Hepatocyte (in vitro differentiated cells): Measurements from ENCODE around the gene PKLR. TPM values are rescaled to one million over a fixed set of nuclear protein-coding genes. Genes with fewer than 3 reads are reported as not detected.

Experiments
- DNase-seq: peaks from one replicate; pipeline ENCODE4 v3.0.0-alpha.2; 2016; ENCODE audit warnings: low spot score
- H2AFZ ChIP-seq: fragments of 200-600 bp; sonication (generic); 2 replicates; pipeline ENCODE4 v1.6.0; 2016; ENCODE audit warnings: antibody characterized with exemption, mild to moderate bottlenecking
- H3K27ac ChIP-seq: fragments of 200-600 bp; sonication (generic); 2 replicates; pipeline ENCODE4 v1.5.1; 2016; ENCODE audit warnings: mild to moderate bottlenecking
- H3K27me3 ChIP-seq: fragments of 200-600 bp; sonication (generic); 2 replicates; pipeline ENCODE4 v1.6.1; 2016
- H3K36me3 ChIP-seq: fragments of 200-600 bp; sonication (generic); replicated peaks from 2 replicates; pipeline ENCODE4 v1.5.1; 2016; ENCODE audit warnings: low read depth; ENCODE audit not compliant: insufficient read depth
- H3K4me1 ChIP-seq: fragments of 200-600 bp; sonication (generic); 2 replicates; pipeline ENCODE4 v1.5.1; 2016; ENCODE audit warnings: mild to moderate bottlenecking, moderate library complexity; ENCODE audit not compliant: insufficient read depth
- H3K4me2 ChIP-seq: fragments of 200-600 bp; sonication (generic); 2 replicates; pipeline ENCODE4 v1.6.0; 2016
- H3K4me3 ChIP-seq: fragments of 200-600 bp; sonication (generic); 2 replicates; pipeline ENCODE4 v1.5.1; 2016; ENCODE audit warnings: mild to moderate bottlenecking
- H3K79me2 ChIP-seq: fragments of 200-600 bp; sonication (generic); 2 replicates; pipeline ENCODE4 v1.6.0; 2017; ENCODE audit warnings: mild to moderate bottlenecking
- H3K9me2 ChIP-seq: fragments of 200-600 bp; sonication (generic); replicated peaks from 2 replicates; pipeline ENCODE4 v1.6.0; 2017; ENCODE audit warnings: mild to moderate bottlenecking; ENCODE audit not compliant: insufficient read depth
- H3K9me3 ChIP-seq: fragments of 200-600 bp; sonication (generic); 2 replicates; pipeline ENCODE4 v1.5.1; 2016; ENCODE audit warnings: low read depth, mild to moderate bottlenecking
- H4K20me1 ChIP-seq: fragments of 200-600 bp; sonication (generic); 2 replicates; pipeline ENCODE4 v1.6.0; 2016; ENCODE audit warnings: mild to moderate bottlenecking; ENCODE audit not compliant: insufficient read depth, poor library complexity, severe bottlenecking
- CTCF ChIP-seq: fragments of 200-600 bp; sonication (generic); IDR thresholded peaks from 2 replicates; pipeline ENCODE4 v1.5.1; 2016; ENCODE audit warnings: antibody characterized with exemption, mild to moderate bottlenecking; ENCODE audit not compliant: poor library complexity
- EZH2 ChIP-seq: fragments of 200-600 bp; sonication (generic); IDR thresholded peaks from 2 replicates; pipeline ENCODE4 v1.6.1; 2016; ENCODE audit warnings: antibody characterized with exemption, mild to moderate bottlenecking, borderline replicate concordance
- EZH2phosphoT487 ChIP-seq: fragments of 200-600 bp; sonication (generic); IDR thresholded peaks from one replicate; pipeline ENCODE4 v1.6.1; 2018; ENCODE audit warnings: antibody characterized with exemption, mild to moderate bottlenecking, low read depth, moderate library complexity; ENCODE audit not compliant: unreplicated experiment, severe bottlenecking
- WGBS: methylation state at CpG from one replicate; pipeline ENCODE4 v1.1.6; 2016; ENCODE audit warnings: low lambda C conversion rate; ENCODE audit errors: missing lambda C conversion rate; 5-methylcytosine and 5-hydroxymethylcytosine counted together
- polyA plus RNA-seq: library from polyadenylated mRNA; unstranded; fragments of >200 nt; fragmentation: Nextera tagmentation; extraction: Ambion mirVana; gene quantifications from 2 replicates; pipeline ENCODE4 v1.2.1, GENCODE V29; 2016
- total RNA-seq: library from RNA; depleted of rRNA; stranded (reverse); fragments of >200 nt; gene quantifications from 2 replicates; pipeline ENCODE4 v1.2.3, GENCODE V29; 2014

Gene PKLR
- total and polyA plus RNA-seq, 2 experiments from 2014 or later = 10.9 to 13.3 TPM

- H3K9me2 ChIP-seq = no peaks in the 10 kb centered on the region
- H3K9me3 ChIP-seq = no peaks in the 10 kb centered on the region
- 94% methylated on average over 8 of the region's 8 CpGs for WGBS
- no peak overlapping the region for H3K27ac ChIP-seq
- H3K79me2 ChIP-seq = peaks cover 53% of the 10 kb centered on the region
- H3K4me1 ChIP-seq = peaks cover 28% of the 10 kb centered on the region
- H3K4me2 ChIP-seq = no peak overlapping the region
- no peak overlapping the region for H3K4me3 ChIP-seq
- no peak overlapping the region for H2AFZ ChIP-seq
- H3K27me3 ChIP-seq = no peaks in the 10 kb centered on the region
- no peak for DNase-seq
- peaks cover 3% of the 10 kb centered on the region for H4K20me1 ChIP-seq
- no peak for TF ChIP-seq EZH2phosphoT487
- TF ChIP-seq EZH2 = no peak
- TF ChIP-seq CTCF = no peak
- H3K36me3 ChIP-seq = no peaks in the 10 kb centered on the region
Measured at GRCh38 chr1:155313261-155313660, 12.0 kb upstream of the PKLR start.

DNA sequence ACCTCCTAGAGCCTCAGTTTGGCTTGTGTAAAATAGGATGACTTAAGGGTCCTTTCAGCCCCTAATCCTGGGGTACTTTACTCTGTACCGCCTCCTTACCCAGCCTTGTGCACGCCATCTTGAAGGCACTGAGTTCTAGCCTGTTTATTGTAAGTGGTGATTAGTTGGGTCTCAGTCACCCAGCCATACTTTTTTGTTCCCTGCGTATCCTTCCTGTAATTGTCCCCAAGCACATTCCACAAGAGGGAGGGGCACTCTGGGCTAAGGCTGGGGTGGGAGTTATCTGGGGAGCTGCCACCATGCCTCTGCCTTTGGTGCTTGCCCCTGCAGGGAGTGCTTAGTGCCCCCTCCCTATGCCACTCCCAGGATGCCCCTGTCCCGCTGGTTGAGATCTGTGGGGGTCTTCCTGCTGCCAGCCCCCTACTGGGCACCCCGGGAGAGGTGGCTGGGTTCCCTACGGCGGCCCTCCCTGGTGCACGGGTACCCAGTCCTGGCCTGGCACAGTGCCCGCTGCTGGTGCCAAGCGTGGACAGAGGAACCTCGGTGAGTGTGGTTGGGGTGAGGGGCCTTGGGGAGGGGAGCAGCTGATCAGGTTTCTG lies 8.3 kb upstream of the PKLR start:
- Histone ChIP-seq H3K9me2 (no peaks in the 10 kb centered on the region), H3K27ac (peak overlapping the region; percentile 92), H3K9me3 (no peaks in the 10 kb centered on the region), H3K27me3 (no peaks in the 10 kb centered on the region), H3K4me1 (peaks cover 17% of the 10 kb centered on the region), H4K20me1 (peaks cover 3% of the 10 kb centered on the region), H2AFZ (no peak overlapping the region), H3K36me3 (no peaks in the 10 kb centered on the region), H3K79me2 (peaks cover 48% of the 10 kb centered on the region), H3K4me3 (peak overlapping the region; percentile 72), H3K4me2 (peak overlapping the region; percentile 97)
- peak; percentile 56 for DNase-seq
- no peak for TF ChIP-seq EZH2phosphoT487
- no peak for TF ChIP-seq CTCF
- no peak for TF ChIP-seq EZH2
- 43% methylated on average over 11 of the region's 11 CpGs for WGBS

- H3K4me2 ChIP-seq = peak within 1 kb of the TSS; percentile 97
- H3K4me1 ChIP-seq = peaks cover 17% of the 10 kb centered on the region
- peaks cover 3% of the 10 kb centered on the region for H4K20me1 ChIP-seq
- peak; percentile 98 for DNase-seq
- no peak for TF ChIP-seq CTCF
- TF ChIP-seq EZH2 = no peak
- no peak for TF ChIP-seq EZH2phosphoT487
- H3K9me3 ChIP-seq = no peaks in the 10 kb centered on the region
- no peaks in the 10 kb centered on the region for H3K9me2 ChIP-seq
- no peaks in the 10 kb centered on the region for H3K27me3 ChIP-seq
- peak within 1 kb of the TSS; percentile 3 for H2AFZ ChIP-seq
- peak within 1 kb of the TSS; percentile 72 for H3K4me3 ChIP-seq
- H3K36me3 ChIP-seq = no peaks in the 10 kb centered on the region
- H3K79me2 ChIP-seq = peaks cover 41% of the 10 kb centered on the region
- under 1% methylated on average over 50 of the region's 51 CpGs for WGBS
- peak within 1 kb of the TSS; percentile 92 for H3K27ac ChIP-seq
Measured at GRCh38 chr1:155308493-155309422, 7.5 kb upstream of the PKLR start, which contains the start of gene FDPS. Gene FDPS, plus strand, starts transcription at chr1:155308866. Its CDS starts 924 bp downstream, at chr1:155309790.
